VCaP (cell line): Measurements from ENCODE around the gene PHF3.

Experiments used
- H3K27ac ChIP-seq: fragments of 450-650 bp; 2 replicates; pipeline ENCODE4 v1.5.1; 2017
- TF ChIP-seq, protein P1 (sequence below): fragments of 450-650 bp; conservative IDR thresholded peaks from 2 replicates; pipeline ENCODE4 v1.5.1; 2017; ENCODE audit warnings: mild to moderate bottlenecking, moderate library complexity

Gene PHF3

DNA sequence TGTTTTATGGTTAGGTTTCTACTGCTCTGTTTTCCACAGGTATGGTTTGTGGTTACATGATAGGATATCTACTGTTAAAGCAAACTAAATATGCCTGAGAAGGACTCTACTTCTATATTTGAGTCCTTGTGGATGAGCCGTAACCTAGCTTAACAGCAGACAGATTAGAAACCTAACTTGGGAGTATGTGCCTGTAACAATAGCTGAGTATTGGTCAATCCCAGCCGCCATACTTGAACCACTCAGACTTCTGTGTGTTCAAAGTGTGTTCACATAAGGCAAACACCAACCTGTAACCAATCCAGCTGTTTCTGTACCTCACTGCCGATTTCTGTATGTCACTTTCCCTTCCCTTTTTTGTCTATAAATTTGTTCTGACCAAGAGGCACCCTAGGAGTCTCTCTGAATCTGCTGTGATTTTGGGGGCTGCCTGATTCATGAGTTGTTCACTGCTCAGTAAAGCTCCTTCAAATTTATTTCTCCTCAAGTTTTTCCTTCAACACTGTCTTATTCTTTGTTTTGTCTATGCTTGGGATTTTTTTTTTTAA, 37.1 kb downstream of the PHF3 start:
- no peak overlapping the region for H3K27ac ChIP-seq
- TF ChIP-seq, protein P1, sequence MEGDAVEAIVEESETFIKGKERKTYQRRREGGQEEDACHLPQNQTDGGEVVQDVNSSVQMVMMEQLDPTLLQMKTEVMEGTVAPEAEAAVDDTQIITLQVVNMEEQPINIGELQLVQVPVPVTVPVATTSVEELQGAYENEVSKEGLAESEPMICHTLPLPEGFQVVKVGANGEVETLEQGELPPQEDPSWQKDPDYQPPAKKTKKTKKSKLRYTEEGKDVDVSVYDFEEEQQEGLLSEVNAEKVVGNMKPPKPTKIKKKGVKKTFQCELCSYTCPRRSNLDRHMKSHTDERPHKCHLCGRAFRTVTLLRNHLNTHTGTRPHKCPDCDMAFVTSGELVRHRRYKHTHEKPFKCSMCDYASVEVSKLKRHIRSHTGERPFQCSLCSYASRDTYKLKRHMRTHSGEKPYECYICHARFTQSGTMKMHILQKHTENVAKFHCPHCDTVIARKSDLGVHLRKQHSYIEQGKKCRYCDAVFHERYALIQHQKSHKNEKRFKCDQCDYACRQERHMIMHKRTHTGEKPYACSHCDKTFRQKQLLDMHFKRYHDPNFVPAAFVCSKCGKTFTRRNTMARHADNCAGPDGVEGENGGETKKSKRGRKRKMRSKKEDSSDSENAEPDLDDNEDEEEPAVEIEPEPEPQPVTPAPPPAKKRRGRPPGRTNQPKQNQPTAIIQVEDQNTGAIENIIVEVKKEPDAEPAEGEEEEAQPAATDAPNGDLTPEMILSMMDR = no peak

DNA sequence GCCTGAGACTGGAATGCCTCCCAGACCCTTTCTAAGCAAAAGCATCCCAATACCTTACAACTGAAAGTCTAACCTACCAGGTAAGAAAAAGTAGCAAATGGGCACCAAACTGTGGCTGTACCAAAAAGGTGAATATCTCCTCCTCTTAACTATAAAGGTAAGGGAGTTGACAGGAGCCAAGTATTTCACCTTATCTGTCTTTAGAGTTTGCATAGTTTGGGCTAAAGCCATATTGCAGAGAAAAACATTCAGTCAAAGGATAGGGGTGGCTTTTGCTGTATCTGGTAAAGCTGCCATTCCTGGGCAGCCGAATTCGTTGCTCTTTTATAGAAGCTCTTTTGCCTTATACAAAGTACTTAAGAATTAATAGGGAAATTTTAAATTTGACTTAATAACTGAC, 38.1 kb downstream of the PHF3 start:
- no peak overlapping the region for H3K27ac ChIP-seq
- TF ChIP-seq, protein P1 = no peak

DNA sequence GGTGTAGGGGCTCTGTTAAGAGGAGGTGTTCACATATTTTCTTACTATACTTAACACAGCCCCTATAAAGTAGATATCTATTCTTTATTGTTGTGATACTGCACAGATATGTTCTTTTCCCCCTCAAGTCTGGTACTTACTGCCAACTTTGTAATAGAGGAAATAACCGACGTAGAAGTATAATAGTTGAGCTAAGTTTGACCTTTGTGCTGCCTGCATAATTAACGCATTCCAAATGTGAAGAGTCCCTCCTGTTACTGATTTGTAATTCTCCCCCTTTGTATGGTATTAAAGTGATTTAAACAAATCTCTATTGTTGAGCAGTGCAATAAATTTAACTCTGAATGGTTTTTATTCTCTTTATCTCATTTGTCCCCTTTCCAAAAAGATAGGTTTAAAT, 39.0 kb downstream of the PHF3 start:
- TF ChIP-seq, protein P1 = no peak
- H3K27ac ChIP-seq = no peak overlapping the region

GRCh38 chr6:63675138-63675537, 39.5 kb downstream of the PHF3 start:
- no peak overlapping the region for H3K27ac ChIP-seq
- TF ChIP-seq, protein P1 = no peak

- TF ChIP-seq, protein P1 = no peak
Observed at GRCh38 chr6:63676412-63677114, 41.0 kb downstream of the PHF3 start.

DNA sequence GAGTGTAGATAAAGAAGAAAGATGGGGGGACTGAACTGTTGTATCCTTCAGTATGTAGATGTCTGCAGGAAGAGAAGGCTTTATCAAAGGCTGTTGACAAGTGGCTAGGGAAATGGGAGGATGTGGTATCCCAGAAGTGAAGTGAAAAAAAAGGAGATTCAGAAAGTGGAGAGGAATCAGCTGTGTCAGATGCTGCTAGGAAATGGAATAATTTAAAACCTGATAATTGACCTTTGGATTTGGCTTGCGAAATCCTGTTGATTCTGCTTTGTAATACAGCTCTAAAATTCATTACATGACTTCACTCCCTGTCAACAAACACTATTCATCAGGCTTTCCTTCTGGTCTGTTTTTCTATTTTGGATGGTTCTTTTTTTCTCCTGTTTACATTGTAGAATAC, 41.7 kb downstream of the PHF3 start:
- H3K27ac ChIP-seq = no peak overlapping the region

More at GRCh38 chr6:63676412-63677114, 41.0 kb downstream of the PHF3 start:
- H3K27ac ChIP-seq = no peak overlapping the region

DNA sequence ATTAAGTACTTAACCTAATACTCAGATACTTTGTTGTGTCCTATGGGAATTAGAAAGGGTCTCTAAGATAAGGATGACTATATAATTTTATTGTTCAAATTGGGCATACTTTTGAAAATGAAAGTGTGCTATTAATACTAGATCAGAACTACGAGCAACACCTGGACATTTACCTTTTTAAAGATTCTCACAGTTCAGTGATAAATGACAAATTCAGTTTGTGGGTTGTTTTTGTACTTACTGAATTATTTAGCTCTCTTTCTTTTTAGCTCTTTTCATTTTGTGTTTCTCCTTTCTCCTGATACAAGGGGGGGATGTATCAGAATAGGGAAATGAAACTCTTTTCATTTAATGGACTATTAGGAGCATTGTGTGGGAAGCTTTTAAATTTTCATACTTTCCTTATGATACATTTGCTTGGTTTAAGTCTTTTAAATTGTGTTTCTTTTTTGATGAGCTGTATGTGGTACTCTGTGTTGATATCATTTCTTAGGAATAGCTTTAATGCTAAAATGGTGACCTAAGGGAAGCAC, 47.5 kb downstream of the PHF3 start:
- no peak overlapping the region for H3K27ac ChIP-seq
- TF ChIP-seq, protein P1 = no peak

More for the DNA sequence above, 41.7 kb downstream of the PHF3 start:
- TF ChIP-seq, protein P1 = no peak
